GM18499 (cell line): Measurements from ENCODE around the gene AR.

Source experiments
- ATAC-seq: cut with Tn5 transposase; IDR thresholded peaks from one replicate; pipeline ENCODE4 v1.9.1; 2021; ENCODE audit warnings: moderate number of reproducible peaks; ENCODE audit not compliant: insufficient read depth, unreplicated experiment

The AR gene

DNA sequence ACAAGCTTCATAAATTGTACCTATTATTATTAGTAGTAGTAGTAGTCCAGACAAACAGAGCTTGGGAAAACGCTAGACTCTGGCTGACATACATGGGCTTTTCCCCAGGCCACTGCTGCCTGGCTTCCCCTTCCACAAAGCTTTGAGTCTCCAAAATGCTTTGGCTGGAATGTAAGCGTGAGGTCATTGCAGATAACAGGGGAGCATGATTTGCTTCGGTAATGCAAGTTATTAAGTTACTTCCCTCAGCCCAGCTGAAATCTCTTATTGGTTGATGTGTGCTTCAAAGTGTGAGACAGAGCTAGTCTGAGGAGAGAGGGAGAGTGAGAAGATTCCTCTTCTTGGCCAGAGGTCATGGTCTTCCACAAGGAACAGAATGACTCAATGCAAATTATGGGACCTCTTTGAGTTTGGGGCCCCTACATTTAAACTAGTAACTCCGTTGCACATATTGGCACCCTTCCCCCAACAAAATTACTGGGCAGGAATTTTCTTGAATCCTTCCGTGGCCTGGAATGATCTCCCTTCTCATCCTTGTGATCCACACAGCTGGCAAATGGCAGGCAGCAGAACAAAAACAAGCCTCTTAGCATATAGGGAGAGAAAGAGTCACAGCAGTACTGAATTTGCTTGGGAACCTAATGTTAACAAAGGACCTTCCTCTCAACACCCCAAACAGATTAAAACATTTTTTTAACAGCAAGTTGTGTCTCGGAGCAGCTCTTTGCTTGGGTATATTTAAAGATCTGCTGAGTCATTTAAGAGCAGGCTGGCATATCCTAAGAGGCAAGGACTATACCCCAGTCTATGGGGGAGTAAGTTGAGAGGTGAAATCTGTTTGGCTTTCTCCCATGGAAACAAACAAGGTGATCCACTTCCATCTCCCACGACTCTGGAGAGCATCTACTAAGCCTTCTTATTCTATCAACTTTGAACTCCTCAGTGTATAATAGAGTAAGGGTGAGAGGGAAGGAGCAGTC is 19.9 kb downstream of the AR start:
- no peak for ATAC-seq

- ATAC-seq, result no peak
Measured at GRCh38 chrX:67564475-67564874, 20.7 kb downstream of the AR start.

GRCh38 chrX:67568769-67569168 is 24.9 kb downstream of the AR start:
- ATAC-seq, result no peak

- ATAC-seq, result no peak
Measured at GRCh38 chrX:67570839-67571238, 27.0 kb downstream of the AR start.

- no peak for ATAC-seq
Measured at GRCh38 chrX:67574696-67575095, 30.9 kb downstream of the AR start.

- no peak for ATAC-seq
Measured at GRCh38 chrX:67582436-67582835, 38.6 kb downstream of the AR start.

DNA sequence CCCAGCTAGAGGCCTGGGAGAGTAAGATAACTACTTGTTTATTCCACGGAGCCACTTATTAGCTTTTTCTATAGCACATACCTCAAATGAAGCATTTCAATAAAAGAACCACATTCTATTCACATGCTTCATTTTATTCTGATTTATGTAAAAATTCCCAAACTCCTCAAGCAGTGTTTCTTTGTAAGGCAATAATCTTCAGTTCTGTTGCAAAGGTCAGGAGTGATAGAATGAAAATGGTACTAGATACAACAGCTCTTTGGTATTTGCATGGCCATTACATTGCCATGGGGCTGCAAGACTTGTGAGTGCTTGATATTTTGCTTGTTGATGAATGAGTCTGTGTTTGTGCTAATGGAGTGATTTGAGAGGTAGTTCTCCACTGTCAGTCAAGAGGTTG is 39.4 kb downstream of the AR start:
- no peak for ATAC-seq

DNA sequence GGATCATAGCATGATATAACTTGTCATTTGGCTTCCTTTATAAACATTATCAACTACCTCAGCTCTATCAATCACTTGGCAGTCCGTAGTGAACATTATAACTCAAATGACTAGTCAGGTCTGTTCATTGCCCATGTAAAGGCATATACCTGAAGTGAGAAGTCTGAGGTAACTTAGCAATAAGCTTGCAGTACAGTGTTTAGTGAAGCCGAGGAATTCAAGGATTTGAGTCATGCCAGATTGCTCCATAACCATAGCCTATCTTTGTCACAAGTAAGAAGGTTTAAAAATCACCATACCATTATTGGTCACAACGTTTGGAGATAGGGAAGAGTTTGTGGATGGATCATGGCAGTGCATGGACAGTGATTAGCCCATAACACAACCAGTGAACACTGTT is 41.6 kb downstream of the AR start:
- no peak for ATAC-seq

DNA sequence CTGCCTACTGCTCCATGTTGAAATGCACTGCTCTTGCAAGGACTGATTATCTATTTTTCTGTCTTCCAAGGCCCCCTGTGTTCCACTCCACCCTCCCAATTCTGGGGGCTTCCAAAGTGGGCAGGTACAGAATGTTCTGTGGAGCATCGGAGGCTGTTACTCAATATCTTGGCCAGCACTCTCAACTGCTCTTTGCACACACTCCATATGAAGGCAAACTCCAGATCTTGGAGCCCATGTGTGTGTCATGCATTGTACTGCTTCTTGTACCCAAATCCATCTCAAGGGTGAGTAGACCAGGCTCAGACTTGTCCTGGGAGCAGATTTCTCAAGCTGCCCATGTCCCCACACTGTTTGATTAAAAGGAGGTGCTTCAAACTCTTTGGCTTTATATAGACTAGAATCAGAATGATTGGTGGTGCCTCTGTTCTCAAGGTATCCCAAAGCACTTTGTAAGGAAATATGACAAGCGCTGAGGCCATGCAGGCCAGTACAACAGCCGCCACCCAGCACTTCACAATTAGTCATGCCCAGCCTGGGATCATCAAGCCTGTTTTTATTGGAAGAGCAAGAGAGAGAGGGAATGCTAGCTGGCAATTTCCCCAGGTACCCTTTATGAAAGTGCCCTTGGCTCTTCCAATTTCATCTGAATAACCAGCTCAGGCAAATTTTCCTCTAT is 44.3 kb downstream of the AR start:
- no peak for ATAC-seq

DNA sequence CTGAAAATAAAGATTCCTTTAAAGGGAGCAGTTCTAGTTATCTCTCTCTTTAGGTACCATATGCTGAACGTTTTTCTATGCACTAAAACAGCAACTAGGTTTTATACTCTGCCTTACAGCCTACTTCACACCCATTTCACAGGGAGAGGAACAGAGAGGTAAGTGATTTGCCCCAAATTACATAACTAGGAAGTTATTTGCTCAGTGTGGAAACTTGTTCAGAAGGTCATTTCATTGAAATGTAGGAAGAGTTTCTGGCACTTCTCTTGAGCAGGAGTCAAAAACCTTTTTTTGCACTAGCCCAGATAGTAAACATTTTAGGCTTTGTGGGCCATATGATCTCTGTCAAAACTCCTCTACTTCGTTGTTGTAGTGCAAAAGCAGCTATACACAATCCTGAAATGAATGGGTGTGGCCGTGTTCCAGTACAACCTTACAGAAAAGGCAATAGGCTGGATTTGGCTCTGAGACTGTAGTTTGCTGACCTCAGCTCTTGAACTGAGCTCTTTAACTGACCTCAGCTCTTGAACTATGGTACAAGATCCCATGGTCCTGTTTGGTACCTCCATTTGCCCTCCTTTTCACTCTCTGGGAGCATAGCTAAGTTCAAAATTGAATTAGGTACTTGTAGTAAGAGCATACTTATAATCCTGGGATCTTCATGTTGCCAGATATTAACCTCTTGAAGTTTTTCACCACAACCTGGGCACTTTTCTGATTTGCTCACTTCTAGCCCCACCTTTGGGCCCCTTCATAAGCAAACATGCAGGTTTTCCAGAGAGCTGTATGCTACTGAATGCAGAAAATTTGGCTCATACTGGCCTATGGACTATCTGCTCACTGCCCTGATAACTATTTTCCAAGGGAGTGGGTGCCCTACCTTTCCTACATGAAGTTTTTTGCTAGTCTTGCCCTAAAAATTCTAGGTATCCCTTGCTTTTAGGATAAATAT is 53.3 kb downstream of the AR start:
- no peak for ATAC-seq

- ATAC-seq, result no peak
Measured at GRCh38 chrX:67599532-67599931, 55.7 kb downstream of the AR start.

- ATAC-seq, result no peak
Measured at GRCh38 chrX:67601771-67602170, 58.0 kb downstream of the AR start.

DNA sequence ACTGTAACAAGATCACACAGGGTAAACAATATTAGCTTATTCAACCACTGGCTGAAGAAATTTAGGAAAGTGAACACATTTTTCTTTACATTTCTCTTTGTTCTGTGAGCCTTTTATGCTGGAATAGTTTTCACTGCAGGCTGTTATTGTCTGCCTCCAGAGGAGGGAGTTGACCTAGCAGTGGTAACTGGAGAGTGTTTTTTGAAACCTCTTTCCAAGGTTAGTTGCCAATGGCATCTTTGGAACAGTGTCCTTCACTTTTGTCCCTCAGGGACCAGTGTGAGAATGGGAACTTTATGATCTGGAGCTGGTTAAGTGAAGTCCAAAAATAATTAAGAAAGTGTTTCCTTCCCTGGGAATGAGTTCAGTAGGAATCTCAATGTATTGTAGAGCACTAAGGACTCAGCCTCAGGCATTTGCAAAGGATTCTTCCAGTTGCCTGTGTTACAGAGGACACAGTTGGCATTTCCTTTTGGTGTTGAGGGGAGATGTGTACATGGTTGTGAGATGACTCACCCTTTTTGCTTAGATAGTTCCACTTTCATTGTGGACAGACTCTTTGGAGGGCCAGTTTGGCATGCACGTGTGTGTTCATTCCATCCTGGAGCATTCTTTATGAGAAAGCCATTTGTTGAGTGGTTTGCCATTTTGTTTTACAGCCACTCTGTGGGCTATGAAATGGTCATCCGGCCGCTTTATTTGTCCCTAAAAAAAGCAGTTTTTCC is 61.3 kb downstream of the AR start:
- no peak for ATAC-seq

- no peak for ATAC-seq
Measured at GRCh38 chrX:67607466-67607865, 63.6 kb downstream of the AR start.

DNA sequence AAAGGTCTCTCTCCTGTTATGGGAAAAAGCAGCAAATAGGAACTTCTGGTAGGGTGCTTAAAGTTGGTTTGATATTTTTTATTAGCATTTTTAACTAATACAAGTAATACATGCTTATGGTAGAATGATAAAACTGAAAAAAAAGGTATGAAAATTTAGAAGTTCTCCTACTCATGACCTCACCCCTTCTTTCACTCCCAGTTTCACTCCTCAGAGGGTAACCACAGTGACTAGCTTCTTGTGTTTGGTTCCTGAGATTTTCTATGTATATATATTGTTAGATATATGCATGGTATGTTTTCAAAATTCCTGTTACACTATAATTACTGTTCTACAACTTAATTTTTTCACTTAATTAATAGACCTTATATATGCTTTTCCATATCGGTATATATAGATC is 66.5 kb downstream of the AR start:
- ATAC-seq, result no peak

DNA sequence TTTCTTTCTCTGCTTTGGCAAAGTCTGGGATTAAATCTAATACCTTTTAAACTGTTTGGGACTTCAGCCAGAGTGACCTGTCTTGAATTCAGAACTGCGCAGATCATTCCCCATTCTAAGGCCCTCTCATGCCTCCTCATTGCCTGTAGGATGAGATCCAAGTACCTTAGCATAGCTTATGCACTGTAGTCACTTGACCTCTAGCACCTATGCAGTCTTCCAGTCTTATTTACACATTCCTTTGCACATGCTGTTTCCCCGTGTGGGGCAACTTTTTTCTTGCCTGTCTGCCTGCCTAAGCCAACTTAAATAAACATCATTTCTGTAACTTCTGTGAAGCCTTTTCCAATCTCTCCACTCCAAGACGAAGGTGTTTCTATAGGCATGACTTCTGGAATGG is 68.4 kb downstream of the AR start:
- no peak for ATAC-seq

- no peak for ATAC-seq
Measured at GRCh38 chrX:67613366-67613765, 69.5 kb downstream of the AR start.

DNA sequence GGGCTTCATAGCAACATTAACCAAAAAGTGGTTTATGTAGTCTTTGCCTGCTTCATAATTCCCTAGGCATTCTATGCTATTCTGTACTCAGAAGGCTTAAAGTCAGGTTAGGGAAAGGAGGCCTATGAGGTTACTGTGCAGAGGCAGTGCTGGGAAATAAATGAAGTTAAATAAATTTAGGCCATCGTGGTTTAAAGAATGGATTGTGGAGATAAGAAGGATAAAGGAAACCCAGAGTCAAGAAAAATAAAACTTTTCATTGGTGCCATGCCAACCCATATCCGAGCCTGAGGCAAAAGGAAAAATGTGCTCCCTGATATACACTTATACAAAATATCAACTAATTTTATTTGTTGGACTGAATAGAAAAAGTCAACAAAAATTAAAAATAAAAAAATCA is 70.2 kb downstream of the AR start:
- no peak for ATAC-seq

GRCh38 chrX:67614423-67614822 is 70.6 kb downstream of the AR start:
- ATAC-seq, result no peak

- no peak for ATAC-seq
Measured at GRCh38 chrX:67619253-67619652, 75.4 kb downstream of the AR start.
